HEK293 (cell line): ENCODE measurements around the gene VWA5B1.

ENCODE experiments used
- CTCF ChIA-PET: fragments of 350-600 bp; formaldehyde crosslinking; extraction: SDS; loops from one replicate; lab custom pipeline; 2021; ENCODE audit warnings: antibody characterized with exemption; lab: Yijun Ruan, JAX
- POLR2A ChIA-PET: fragments of 300-600 bp; formaldehyde crosslinking; extraction: SDS; loops from one replicate; lab custom pipeline; 2020; ENCODE audit warnings: antibody characterized with exemption, inconsistent platforms; lab: Yijun Ruan, JAX
- H3K27ac ChIP-seq: fragments of 200-500 bp; sonication (Bioruptor generic); 2 replicates; pipeline ENCODE4 v1.5.1; 2014; ENCODE audit warnings: low read depth, low read length, control low read depth, inconsistent platforms; ENCODE audit errors: extremely low read depth
- H3K36me3 ChIP-seq, 2 experiments: fragments of 200-500 bp in 1 of 2; sonication (Bioruptor generic) in 1 of 2; 1 replicate in 1 of 2; 2 replicates in 1 of 2; pipeline ENCODE4 v1.5.1; 2014 to 2017; ENCODE audit warnings: inconsistent platforms in 2 of 2, low read length in 2 of 2; ENCODE audit not compliant: control insufficient read depth in 2 of 2, insufficient read depth in 1 of 2
- H3K4me1 ChIP-seq: fragments of 200-500 bp; sonication (Bioruptor generic); 2 replicates; pipeline ENCODE4 v1.5.1; 2014; ENCODE audit warnings: mild to moderate bottlenecking, low read length, inconsistent platforms; ENCODE audit not compliant: control insufficient read depth, insufficient read depth
- H3K4me3 ChIP-seq: 2 replicates; pipeline ENCODE4 v1.5.1; 2011; ENCODE audit warnings: low read depth, mild to moderate bottlenecking, control low read depth, low read length, moderate library complexity
- H3K9me3 ChIP-seq: fragments of 200-500 bp; sonication (Bioruptor generic); 2 replicates; pipeline ENCODE4 v1.5.1; 2014; ENCODE audit warnings: low read depth, low read length, inconsistent platforms; ENCODE audit not compliant: control insufficient read depth, insufficient read depth
- KLF7 ChIP-seq: fragments of 450-650 bp; formaldehyde crosslinking; IDR thresholded peaks from 2 replicates; pipeline ENCODE4 v1.5.1; 2016; ENCODE audit warnings: missing biosample characterization, missing genetic modification characterization, borderline replicate concordance
- SCRT2 ChIP-seq: fragments of 450-650 bp; formaldehyde crosslinking; IDR thresholded peaks from 2 replicates; pipeline ENCODE4 v1.5.1; 2016; ENCODE audit warnings: missing biosample characterization, missing genetic modification characterization
- ZBTB17 ChIP-seq: fragments of 450-650 bp; formaldehyde crosslinking; IDR thresholded peaks from 2 replicates; pipeline ENCODE4 v1.5.1; 2016; ENCODE audit warnings: missing biosample characterization, missing genetic modification characterization
- ZEB2 ChIP-seq: fragments of 450-650 bp; formaldehyde crosslinking; IDR thresholded peaks from 2 replicates; pipeline ENCODE4 v1.5.1; 2016; ENCODE audit warnings: missing biosample characterization, missing genetic modification characterization
- ZNF184 ChIP-seq: fragments of 450-650 bp; IDR thresholded peaks from 2 replicates; pipeline ENCODE4 v1.5.1; 2018; ENCODE audit warnings: missing biosample characterization, mild to moderate bottlenecking, missing genetic modification characterization
- ZNF366 ChIP-seq: fragments of 450-650 bp; formaldehyde crosslinking; conservative IDR thresholded peaks from 2 replicates; pipeline ENCODE4 v1.5.1; 2016; ENCODE audit warnings: missing biosample characterization, missing genetic modification characterization
- ZNF37A ChIP-seq: fragments of 450-650 bp; IDR thresholded peaks from 2 replicates; pipeline ENCODE4 v1.5.1; 2018; ENCODE audit warnings: missing biosample characterization, missing genetic modification characterization
- ZNF548 ChIP-seq: fragments of 450-650 bp; formaldehyde crosslinking; IDR thresholded peaks from 2 replicates; pipeline ENCODE4 v1.5.1; 2016; ENCODE audit warnings: missing biosample characterization, missing genetic modification characterization
- ZNF629 ChIP-seq: fragments of 450-650 bp; formaldehyde crosslinking; IDR thresholded peaks from 2 replicates; pipeline ENCODE4 v1.5.1; 2017; ENCODE audit warnings: missing biosample characterization, missing genetic modification characterization
- TF ChIP-seq, protein P1 (sequence below): fragments of 450-650 bp; formaldehyde crosslinking; IDR thresholded peaks from 2 replicates; pipeline ENCODE4 v1.5.1; 2016; ENCODE audit warnings: missing biosample characterization, missing genetic modification characterization, low read depth
- TF ChIP-seq, protein P2 (sequence below): fragments of 450-650 bp; formaldehyde crosslinking; IDR thresholded peaks from 2 replicates; pipeline ENCODE4 v1.5.1; 2016; ENCODE audit warnings: missing biosample characterization, missing genetic modification characterization, borderline replicate concordance
- TF ChIP-seq, protein P3 (sequence below): fragments of 450-650 bp; formaldehyde crosslinking; IDR thresholded peaks from 2 replicates; pipeline ENCODE4 v1.5.1; 2016; ENCODE audit warnings: missing biosample characterization, missing genetic modification characterization
- TF ChIP-seq, protein P4 (sequence below): fragments of 450-650 bp; formaldehyde crosslinking; IDR thresholded peaks from 2 replicates; pipeline ENCODE4 v1.5.1; 2016; ENCODE audit warnings: missing biosample characterization, missing genetic modification characterization

The VWA5B1 gene

DNA sequence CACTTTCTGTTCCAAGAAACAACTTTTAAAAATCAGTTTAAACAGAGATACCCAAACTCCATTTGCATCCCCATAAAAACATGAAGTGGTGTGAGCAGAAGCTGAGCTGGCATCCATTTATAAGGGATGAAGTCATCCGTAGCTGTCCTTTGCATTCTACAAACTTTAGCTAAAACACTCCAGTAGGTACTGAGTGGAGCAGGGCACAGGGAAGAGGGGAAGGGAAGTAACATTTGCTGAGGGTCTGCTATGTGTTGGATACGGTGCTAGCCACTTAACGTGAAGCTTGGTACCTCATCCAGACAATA, 32.9 kb downstream of the VWA5B1 start:
- CTCF ChIA-PET: interaction anchor here (0.9 kb wide), 1 partner anchor 110 kb away, joined by 3 read pairs; no protein-coding TSS in a partner anchor

DNA sequence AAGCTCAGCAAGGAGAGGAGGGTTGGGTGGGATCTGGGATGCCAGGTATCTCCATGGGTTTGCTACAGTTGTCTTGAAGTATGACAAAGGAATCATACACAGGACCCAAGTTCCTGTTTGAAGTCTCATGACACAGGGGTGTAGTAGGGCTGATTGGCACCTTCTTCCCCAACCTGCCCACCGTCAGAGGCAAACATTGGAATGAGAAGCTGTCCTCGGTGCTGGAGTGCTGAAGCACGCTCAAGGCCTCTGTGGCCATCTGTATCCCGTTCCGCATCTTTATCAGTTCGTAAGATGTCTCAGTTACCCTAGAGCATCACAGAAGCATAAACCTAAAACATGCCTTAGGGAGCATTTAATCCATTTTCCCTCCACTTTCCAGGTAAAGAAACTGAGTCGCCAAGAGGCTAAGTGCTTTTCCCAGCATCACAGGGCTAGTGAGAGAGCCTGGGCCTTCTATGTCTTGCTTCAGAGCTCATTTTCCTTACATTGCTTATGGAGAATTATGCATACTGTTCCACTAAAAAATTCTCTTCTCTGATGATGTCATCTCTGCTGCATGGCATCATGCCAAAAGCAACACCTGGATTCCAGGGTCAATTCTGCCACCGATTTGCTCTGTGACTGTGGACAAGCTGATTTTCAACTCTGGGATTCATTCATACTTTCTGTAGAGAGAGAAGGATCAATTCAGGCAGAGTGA, 34.2 kb downstream of the VWA5B1 start:
- Histone ChIP-seq H3K4me3 (no peak overlapping the region), H3K4me1 (no peaks in the 10 kb centered on the region), H3K36me3 (no peaks in the 10 kb centered on the region), H3K27ac (no peak overlapping the region), H3K9me3 (no peaks in the 10 kb centered on the region)
- peak; percentile 34; the same call in 1 of the 2 replicates for TF ChIP-seq ZBTB17 (tag by site-specific recombination)
- TF ChIP-seq ZNF37A (tag by site-specific recombination): 0 out of 2 replicates have a peak, but pooled peaks have one; percentile 4
- peak; percentile 82; the same call in 1 of the 2 replicates for TF ChIP-seq ZNF184
- TF ChIP-seq, protein P1, sequence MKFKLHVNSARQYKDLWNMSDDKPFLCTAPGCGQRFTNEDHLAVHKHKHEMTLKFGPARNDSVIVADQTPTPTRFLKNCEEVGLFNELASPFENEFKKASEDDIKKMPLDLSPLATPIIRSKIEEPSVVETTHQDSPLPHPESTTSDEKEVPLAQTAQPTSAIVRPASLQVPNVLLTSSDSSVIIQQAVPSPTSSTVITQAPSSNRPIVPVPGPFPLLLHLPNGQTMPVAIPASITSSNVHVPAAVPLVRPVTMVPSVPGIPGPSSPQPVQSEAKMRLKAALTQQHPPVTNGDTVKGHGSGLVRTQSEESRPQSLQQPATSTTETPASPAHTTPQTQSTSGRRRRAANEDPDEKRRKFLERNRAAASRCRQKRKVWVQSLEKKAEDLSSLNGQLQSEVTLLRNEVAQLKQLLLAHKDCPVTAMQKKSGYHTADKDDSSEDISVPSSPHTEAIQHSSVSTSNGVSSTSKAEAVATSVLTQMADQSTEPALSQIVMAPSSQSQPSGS (tag by site-specific recombination): peak; percentile 87
- TF ChIP-seq, protein P2, sequence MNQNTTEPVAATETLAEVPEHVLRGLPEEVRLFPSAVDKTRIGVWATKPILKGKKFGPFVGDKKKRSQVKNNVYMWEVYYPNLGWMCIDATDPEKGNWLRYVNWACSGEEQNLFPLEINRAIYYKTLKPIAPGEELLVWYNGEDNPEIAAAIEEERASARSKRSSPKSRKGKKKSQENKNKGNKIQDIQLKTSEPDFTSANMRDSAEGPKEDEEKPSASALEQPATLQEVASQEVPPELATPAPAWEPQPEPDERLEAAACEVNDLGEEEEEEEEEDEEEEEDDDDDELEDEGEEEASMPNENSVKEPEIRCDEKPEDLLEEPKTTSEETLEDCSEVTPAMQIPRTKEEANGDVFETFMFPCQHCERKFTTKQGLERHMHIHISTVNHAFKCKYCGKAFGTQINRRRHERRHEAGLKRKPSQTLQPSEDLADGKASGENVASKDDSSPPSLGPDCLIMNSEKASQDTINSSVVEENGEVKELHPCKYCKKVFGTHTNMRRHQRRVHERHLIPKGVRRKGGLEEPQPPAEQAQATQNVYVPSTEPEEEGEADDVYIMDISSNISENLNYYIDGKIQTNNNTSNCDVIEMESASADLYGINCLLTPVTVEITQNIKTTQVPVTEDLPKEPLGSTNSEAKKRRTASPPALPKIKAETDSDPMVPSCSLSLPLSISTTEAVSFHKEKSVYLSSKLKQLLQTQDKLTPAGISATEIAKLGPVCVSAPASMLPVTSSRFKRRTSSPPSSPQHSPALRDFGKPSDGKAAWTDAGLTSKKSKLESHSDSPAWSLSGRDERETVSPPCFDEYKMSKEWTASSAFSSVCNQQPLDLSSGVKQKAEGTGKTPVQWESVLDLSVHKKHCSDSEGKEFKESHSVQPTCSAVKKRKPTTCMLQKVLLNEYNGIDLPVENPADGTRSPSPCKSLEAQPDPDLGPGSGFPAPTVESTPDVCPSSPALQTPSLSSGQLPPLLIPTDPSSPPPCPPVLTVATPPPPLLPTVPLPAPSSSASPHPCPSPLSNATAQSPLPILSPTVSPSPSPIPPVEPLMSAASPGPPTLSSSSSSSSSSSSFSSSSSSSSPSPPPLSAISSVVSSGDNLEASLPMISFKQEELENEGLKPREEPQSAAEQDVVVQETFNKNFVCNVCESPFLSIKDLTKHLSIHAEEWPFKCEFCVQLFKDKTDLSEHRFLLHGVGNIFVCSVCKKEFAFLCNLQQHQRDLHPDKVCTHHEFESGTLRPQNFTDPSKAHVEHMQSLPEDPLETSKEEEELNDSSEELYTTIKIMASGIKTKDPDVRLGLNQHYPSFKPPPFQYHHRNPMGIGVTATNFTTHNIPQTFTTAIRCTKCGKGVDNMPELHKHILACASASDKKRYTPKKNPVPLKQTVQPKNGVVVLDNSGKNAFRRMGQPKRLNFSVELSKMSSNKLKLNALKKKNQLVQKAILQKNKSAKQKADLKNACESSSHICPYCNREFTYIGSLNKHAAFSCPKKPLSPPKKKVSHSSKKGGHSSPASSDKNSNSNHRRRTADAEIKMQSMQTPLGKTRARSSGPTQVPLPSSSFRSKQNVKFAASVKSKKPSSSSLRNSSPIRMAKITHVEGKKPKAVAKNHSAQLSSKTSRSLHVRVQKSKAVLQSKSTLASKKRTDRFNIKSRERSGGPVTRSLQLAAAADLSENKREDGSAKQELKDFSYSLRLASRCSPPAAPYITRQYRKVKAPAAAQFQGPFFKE (tag by site-specific recombination): no peak
- peak; percentile 35; the same call in 1 of the 2 replicates for TF ChIP-seq ZEB2
- peak; percentile 56 for TF ChIP-seq ZNF366
- TF ChIP-seq, protein P3, sequence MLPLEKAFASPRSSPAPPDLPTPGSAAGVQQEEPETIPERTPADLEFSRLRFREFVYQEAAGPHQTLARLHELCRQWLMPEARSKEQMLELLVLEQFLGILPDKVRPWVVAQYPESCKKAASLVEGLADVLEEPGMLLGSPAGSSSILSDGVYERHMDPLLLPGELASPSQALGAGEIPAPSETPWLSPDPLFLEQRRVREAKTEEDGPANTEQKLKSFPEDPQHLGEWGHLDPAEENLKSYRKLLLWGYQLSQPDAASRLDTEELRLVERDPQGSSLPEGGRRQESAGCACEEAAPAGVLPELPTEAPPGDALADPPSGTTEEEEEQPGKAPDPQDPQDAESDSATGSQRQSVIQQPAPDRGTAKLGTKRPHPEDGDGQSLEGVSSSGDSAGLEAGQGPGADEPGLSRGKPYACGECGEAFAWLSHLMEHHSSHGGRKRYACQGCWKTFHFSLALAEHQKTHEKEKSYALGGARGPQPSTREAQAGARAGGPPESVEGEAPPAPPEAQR (tag by site-specific recombination): no peak
- TF ChIP-seq ZNF629 (tag by site-specific recombination): peak; percentile 47
- TF ChIP-seq SCRT2 (tag by site-specific recombination): peak; percentile 53; the same call in 1 of the 2 replicates
- TF ChIP-seq, protein P4, sequence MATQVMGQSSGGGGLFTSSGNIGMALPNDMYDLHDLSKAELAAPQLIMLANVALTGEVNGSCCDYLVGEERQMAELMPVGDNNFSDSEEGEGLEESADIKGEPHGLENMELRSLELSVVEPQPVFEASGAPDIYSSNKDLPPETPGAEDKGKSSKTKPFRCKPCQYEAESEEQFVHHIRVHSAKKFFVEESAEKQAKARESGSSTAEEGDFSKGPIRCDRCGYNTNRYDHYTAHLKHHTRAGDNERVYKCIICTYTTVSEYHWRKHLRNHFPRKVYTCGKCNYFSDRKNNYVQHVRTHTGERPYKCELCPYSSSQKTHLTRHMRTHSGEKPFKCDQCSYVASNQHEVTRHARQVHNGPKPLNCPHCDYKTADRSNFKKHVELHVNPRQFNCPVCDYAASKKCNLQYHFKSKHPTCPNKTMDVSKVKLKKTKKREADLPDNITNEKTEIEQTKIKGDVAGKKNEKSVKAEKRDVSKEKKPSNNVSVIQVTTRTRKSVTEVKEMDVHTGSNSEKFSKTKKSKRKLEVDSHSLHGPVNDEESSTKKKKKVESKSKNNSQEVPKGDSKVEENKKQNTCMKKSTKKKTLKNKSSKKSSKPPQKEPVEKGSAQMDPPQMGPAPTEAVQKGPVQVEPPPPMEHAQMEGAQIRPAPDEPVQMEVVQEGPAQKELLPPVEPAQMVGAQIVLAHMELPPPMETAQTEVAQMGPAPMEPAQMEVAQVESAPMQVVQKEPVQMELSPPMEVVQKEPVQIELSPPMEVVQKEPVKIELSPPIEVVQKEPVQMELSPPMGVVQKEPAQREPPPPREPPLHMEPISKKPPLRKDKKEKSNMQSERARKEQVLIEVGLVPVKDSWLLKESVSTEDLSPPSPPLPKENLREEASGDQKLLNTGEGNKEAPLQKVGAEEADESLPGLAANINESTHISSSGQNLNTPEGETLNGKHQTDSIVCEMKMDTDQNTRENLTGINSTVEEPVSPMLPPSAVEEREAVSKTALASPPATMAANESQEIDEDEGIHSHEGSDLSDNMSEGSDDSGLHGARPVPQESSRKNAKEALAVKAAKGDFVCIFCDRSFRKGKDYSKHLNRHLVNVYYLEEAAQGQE: peak; percentile 85
- no peak for TF ChIP-seq KLF7 (tag by site-specific recombination)
- POLR2A ChIA-PET: no interaction called here
- CTCF ChIA-PET: interaction anchor here (0.6 to 1.7 kb wide), 4 partner anchors 72 to 1179 kb away, joined by 3 to 4 read pairs (median 3); no protein-coding TSS in a partner anchor

More for the DNA sequence above, 32.9 kb downstream of the VWA5B1 start:
- Histone ChIP-seq H3K4me1 (no peaks in the 10 kb centered on the region), H3K9me3 (no peaks in the 10 kb centered on the region), H3K4me3 (no peak overlapping the region), H3K27ac (no peak overlapping the region), H3K36me3 (no peaks in the 10 kb centered on the region)
- POLR2A ChIA-PET: no interaction called here
- no peak for TF ChIP-seq ZNF548 (tag by site-specific recombination)
